GM19240 (cell line): ENCODE results near the gene NUDT5.
"Not testable (repeated sequence)": the region's sequence is repeated elsewhere in the genome, so short reads cannot be mapped to it uniquely, and the experiment has no call there.

ENCODE experiments used
- DNase-seq: peaks from one replicate; pipeline ENCODE4 v3.0.0; 2011; ENCODE audit warnings: low spot score; ENCODE audit not compliant: insufficient read length

NUDT5 gene

GRCh38 chr10:12205082-12205481, 9.4 kb upstream of the NUDT5 start:
- no peak for DNase-seq

- no peak for DNase-seq
Measured at GRCh38 chr10:12202226-12202625, 6.5 kb upstream of the NUDT5 start.

DNA sequence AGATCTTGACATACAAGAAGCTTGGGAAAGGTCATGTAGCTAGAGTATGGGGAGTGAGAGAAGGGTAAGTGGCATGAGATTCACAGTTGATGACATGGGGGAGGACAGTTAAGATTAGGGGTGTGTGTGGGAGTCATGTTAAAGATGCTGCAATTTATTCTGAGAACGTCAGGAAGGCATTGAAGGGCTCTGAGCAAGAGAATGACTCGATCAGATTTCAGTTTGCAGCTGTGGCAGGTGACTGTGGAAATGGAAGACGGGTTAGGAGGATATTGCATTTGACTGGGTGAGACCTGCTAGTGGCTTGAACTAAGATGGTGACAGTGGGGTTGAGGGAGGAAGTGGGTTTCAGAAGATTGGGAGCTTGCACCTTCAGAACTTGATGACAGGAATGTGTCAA, 5.9 kb upstream of the NUDT5 start:
- no peak for DNase-seq

- no peak for DNase-seq
Measured at GRCh38 chr10:12200850-12201249, 5.2 kb upstream of the NUDT5 start.

GRCh38 chr10:12198156-12198555, 2.5 kb upstream of the NUDT5 start:
- no peak for DNase-seq

- DNase-seq: no peak
Measured at GRCh38 chr10:12196531-12197211, 980 bp upstream of the NUDT5 start.

DNA sequence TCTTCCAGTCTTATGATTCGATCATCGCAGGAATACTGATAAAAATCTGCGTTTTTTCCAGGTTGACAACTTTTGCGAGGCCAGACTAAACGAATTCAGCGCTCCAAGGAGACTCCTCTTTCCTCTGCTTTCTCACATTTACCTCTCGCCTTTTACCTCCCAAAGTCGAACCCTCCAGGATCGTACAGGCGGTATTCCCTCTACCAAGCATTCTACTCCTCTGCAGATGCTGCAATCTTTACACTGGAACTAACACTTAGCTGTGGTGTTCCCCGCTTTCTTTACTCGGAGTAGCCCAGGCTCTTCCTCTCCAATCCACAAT, 449 bp downstream of the NUDT5 start:
- no peak for DNase-seq

DNA sequence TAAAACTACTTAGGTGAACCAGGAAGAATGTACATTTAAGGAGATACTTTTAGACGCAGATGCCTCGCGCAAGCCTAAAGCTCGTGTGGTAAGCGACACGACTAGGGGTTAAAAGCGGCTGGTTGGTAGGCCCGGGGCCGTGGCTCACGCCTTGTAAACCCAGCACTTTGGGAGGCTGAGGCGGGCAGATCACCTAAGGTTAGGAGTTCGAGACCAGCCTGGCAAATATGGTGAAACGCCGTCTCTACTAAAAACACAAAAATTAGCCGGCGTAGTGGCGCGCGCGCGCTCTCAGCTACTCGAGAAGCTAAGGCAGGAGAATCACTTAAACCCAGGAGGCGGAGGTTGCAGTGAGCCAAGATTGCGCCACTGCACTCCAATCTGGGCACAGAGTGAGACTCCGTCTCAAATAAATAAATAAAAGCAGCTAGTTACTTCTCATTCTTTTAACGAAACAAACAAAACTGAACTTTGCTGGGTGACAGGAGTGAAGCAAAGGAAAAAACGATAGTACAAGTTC, 879 bp downstream of the NUDT5 start:
- DNase-seq: no peak

DNA sequence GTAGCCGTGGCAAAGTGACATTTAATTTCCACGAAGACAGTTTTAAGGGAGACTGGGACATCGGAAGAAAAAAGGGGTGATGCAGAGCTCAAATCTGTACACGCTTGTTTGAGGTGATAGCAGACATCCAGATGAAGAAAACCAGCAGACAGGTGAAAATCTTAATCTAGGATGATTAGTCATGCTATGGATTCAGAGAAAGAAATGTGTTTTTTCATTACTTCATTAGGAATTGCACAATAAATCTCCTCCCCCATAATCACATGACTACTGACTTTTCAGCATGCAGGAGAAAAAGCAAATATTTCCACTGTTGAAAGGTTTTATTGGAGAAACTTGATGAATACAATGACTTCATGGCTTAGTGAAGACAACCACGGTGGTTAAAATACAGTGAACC, 2.5 kb downstream of the NUDT5 start:
- DNase-seq: no peak

DNA sequence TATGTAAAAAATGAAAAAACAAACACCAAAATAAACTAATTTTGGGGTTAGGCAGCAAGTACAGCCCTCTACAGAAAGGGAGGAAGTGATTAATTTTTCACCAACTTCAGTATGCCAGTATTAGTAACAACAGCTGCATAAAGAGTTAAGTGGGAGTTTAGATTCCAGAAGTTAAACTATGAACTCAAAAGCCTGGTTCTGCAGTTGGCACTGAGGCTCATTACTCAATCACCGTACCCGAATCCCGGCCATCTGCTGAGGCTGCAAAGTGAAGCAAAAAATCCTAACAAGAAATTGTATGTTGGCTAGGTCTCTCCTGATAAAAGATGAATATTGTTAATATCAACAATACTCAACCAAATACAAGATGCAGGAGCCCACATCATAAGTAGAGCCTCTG, 4.0 kb downstream of the NUDT5 start:
- DNase-seq: no peak

- DNase-seq: no peak
Measured at GRCh38 chr10:12189426-12189825, 6.3 kb downstream of the NUDT5 start.

DNA sequence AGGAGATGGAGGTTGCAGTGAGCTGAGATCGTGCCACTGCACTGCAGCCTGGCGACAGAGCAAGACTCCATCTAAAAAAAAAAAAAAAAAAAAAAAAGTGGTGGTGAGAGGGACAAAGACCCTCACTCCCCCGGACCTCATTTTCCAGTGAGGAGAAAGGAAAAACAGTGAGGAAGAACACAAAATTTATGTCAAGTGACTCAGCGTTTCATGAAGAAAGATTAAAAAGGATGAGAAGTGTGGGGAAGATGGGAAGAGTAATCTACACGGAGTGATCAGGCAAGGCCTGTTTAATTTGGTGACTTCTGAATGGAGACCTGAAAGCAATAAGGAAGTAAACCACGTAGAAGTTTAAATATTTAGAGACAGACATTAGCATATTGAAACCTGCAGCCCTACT, 7.0 kb downstream of the NUDT5 start:
- no peak for DNase-seq

DNA sequence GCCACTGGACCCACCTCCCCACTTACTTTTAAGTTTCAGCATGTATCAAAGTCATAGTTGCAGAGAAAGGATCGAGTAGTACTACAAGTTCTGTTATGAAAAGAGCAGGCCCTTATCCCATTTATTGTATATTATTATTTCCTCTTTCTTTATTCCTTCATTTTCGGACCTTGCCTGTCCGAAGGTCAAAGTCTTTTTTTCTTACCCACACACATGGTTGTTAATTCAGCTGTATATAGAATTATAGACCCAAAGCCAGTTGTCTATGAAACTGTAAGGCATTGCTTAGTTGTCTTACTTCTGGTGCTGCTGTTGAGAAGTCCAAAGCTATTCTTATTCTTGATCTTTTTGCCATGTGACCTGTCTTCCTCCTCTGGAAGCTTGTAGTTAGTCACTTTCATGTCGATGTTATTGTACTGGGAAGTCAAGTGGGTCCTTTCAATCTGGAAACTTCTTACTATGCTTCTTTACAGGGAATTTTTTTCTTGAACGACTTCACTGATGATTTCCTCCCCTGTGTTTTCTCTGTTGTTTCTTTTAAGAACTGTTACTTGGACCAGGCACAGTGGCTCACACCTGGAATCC, 8.3 kb downstream of the NUDT5 start:
- no peak for DNase-seq

GRCh38 chr10:12186323-12186722, 9.4 kb downstream of the NUDT5 start:
- no peak for DNase-seq

DNA sequence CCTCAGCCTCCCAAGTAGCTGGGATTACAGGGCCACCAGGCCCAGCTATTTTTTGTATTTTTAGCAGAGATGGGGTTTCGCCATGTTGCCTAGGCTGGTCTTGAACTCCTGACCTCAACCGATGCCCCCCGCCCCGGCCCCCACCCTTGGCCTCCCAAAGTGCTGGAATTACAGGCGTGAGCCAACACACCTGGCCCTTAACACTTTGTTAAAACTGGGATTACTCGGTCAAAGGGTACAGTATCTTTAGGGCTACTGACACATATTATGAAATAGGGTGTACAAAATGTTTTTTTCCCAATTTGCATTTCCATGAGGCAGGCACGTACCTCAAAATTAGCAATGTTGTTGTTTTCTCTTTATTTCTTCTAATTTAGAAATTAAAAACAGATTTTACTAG, 11.5 kb downstream of the NUDT5 start:
- no peak for DNase-seq

DNA sequence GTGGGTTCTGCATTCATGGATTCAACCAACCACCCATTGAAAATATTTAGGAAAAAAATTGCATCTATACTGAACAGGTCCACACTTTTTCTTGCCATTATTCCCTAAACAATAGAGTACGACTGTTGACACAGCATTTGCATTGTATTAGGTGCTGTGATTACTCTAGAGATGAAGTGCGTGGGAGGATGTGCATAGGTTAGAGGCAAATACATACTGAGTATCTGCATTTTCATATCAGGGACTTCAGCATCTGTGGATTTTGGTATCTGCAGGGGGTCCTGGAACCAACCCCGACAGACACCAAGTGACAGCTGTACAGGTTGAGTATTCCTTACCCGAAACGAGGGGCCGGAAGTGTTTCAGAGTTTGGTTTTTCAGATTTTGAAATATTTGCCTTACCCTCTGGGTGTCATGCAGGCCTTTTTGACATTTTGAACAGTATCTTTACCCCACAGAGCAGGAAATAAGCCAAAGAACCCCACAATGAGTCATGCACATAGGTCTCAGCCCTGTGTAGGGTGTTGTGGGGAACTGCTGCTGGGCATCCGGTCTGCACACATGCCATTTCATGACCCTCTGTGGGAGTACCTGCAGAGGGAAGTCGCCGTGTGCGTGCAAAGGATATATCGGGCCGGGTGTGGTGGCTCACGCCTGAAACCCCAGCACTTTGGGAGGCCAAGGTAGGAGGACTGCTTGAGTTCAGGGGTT, 14.5 kb downstream of the NUDT5 start:
- no peak for DNase-seq

GRCh38 chr10:12180221-12180974, 15.3 kb downstream of the NUDT5 start:
- no peak for DNase-seq

DNA sequence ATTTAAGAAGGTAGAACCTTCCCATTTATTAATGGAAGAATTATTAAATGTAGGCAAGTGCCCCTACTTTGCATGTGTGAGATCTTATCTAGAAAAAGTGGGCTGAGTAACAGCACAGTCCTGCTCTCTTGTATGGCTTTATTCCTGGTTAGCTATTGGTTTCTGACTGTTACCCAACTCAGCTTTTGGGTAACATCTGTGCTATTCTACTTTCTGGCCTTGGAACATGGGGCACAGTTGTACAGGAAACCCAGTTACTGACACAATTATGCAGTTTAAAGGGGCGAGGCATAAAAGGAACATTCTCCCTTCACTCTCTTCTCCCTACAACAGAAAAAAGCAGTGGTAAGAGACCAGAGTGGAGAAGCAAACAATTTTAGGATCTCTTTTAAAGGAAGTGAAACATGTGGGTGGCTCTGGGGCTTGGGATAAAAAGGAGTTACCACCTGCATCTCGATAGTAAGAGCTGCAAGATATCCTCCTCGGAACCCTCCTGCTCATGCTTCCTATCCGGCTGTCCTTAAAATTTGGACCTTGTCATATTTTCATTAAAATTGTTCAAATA, 16.0 kb downstream of the NUDT5 start:
- DNase-seq: no peak

DNA sequence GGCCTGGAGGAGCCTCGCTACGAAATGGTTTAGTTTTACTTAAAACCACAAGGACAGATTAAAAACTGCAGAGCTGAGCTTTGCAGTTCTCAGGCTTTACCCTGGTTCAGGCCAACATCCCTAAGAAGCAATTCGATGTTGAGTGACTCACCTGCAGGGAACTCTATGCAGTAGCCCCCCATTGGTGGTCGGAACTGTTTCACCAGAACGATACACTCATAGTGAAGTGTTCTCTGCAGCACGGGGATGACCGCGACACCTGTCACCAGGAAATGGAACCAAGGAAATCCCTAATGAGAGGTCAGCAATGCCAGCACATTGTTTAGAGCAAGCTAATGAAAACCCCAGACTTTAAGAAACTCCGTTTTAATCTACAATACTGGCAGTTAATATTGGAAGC, 18.0 kb downstream of the NUDT5 start:
- no peak for DNase-seq

GRCh38 chr10:12171512-12171911, 24.2 kb downstream of the NUDT5 start:
- not testable (repeated sequence) for DNase-seq

DNA sequence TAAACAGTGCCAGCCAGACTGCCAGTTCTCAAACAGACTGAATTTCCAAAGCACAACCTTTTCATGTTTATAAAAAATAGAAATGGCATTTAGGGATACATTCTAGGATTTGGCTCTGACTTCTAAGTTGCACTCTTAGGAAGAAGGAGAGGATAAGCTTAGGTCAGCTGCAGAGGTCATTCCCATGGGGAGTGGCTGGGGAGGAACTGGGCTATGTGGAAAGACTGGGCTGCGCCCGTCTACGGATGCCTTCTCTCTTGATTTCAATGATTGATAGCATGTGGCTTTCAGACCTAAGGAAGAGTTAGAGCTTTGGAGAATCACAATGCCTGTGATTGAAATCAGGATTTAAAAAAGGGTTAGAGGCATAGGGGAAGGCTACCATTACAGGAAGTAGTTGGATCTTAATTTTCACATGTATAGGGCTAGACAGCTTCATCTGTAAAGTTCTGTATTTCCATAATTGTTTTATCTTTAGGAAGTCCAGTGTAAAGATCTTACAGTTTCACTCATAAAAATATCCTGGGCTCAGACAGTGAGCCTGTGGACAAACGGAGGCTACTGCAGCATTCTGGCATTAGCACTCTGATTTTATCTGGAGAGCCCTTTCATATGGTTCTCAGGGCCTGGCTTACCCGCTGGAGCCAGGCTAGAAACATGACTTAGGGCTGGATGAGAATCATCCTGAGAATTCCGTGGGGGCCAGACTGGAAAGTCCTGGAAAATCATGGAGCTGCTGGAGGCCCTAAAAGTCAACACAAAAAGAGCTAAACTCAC, 29.5 kb downstream of the NUDT5 start:
- no peak for DNase-seq
